ENCODE data around the gene TMEM38B. TPM values are rescaled to one million over a fixed set of nuclear protein-coding genes. Genes with fewer than 3 reads are reported as not detected.
"Not testable (repeated sequence)": the region's sequence is repeated elsewhere in the genome, so short reads cannot be mapped to it uniquely, and the experiment has no call there.

Gene TMEM38B
- total and polyA plus RNA-seq, 2 donors (not counting 3 experiments of a cell fraction or from before 2014, with no cell fraction given), result 4.2 to 7.7 TPM

DNA sequence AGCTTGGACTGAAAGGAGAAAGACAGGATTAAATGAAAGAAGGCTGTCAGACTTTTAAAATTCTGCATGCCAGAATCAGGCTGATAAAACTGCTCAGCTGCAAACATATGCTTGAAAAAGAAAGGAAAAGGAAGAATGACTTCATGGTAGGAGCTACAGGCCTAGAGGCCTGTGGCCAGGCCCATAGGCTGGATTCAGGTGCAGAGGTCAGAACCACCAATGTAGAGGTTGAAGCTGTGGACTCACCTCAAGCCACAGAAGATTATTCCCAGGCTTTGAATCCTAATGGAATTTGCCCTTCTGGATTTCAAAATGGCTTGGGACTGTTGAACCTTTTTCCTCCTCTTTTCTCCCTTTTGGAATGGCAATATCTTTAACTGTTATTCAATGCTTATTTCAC, 47.7 kb downstream of the TMEM38B start:
- Histone ChIP-seq H2AFZ (ENCODE audit: low read depth, low read length) (no peak overlapping the region), H3K9ac (replicated peaks; ENCODE audit: extremely low read depth, insufficient read depth, low read length) (no peak overlapping the region), H3K27ac (ENCODE audit: insufficient read depth, low read depth, low read length) (no peak overlapping the region), H3K4me3 (replicated peaks in 1 of 3; ENCODE audit: insufficient read depth in 1 of 3, low read depth in 1 of 3, low read length in 3 of 3) (no peak overlapping the region), H4K20me1 (replicated peaks; ENCODE audit: control insufficient read depth, extremely low read depth, insufficient read depth, low read length) (no peaks in the 10 kb centered on the region), H3K27me3 (ENCODE audit: control insufficient read depth in 2 of 2, insufficient read depth in 2 of 2, low read length in 2 of 2) (no peaks in the 10 kb centered on the region), H3K4me2 (ENCODE audit: insufficient read depth, low read length) (no peak overlapping the region), H3K79me2 (ENCODE audit: control insufficient read depth, insufficient read depth, low read length) (no peaks in the 10 kb centered on the region), H3K4me1 (ENCODE audit: control insufficient read depth, extremely low read depth, insufficient read depth, low read length) (no peaks in the 10 kb centered on the region), H3K9me1 (replicated peaks; ENCODE audit: control insufficient read depth, extremely low read depth, insufficient read depth, low read length) (no peaks in the 10 kb centered on the region), H3K9me3 (replicated peaks; ENCODE audit: control insufficient read depth, insufficient read depth, low read length) (no peaks in the 10 kb centered on the region), H3K36me3 (ENCODE audit: control insufficient read depth in 2 of 2, extremely low read depth in 1 of 2, insufficient read depth in 2 of 2, low read length in 2 of 2) (no peaks in the 10 kb centered on the region)
- POLR2A ChIA-PET, result no interaction called here
- TF ChIP-seq EZH2 (IDR thresholded peaks at IDR 0.05; ENCODE audit: borderline replicate concordance, low read depth, low read length, severe bottlenecking) (no peak), POLR2A (IDR thresholded peaks at IDR 0.05; ENCODE audit: low read depth, low read length) (no peak), MYC (IDR thresholded peaks at IDR 0.05; ENCODE audit: low read depth, low read length) (no peak), GATA2 (IDR thresholded peaks at IDR 0.05; ENCODE audit: insufficient read depth, insufficient read length, low read depth, low read length) (no peak), JUN (IDR thresholded peaks at IDR 0.05; ENCODE audit: borderline replicate concordance, insufficient read depth, insufficient read length, low read depth) (no peak), POLR2AphosphoS5 (IDR thresholded peaks at IDR 0.05; ENCODE audit: insufficient read depth, low read depth, low read length) (no peak), FOS (IDR thresholded peaks at IDR 0.05; ENCODE audit: borderline replicate concordance, insufficient read depth, low read length) (no peak)
- TF ChIP-seq, protein P1, sequence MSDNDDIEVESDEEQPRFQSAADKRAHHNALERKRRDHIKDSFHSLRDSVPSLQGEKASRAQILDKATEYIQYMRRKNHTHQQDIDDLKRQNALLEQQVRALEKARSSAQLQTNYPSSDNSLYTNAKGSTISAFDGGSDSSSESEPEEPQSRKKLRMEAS (IDR thresholded peaks at IDR 0.05; ENCODE audit: insufficient read depth, insufficient read length), result no peak
- TF ChIP-seq, protein P2, sequence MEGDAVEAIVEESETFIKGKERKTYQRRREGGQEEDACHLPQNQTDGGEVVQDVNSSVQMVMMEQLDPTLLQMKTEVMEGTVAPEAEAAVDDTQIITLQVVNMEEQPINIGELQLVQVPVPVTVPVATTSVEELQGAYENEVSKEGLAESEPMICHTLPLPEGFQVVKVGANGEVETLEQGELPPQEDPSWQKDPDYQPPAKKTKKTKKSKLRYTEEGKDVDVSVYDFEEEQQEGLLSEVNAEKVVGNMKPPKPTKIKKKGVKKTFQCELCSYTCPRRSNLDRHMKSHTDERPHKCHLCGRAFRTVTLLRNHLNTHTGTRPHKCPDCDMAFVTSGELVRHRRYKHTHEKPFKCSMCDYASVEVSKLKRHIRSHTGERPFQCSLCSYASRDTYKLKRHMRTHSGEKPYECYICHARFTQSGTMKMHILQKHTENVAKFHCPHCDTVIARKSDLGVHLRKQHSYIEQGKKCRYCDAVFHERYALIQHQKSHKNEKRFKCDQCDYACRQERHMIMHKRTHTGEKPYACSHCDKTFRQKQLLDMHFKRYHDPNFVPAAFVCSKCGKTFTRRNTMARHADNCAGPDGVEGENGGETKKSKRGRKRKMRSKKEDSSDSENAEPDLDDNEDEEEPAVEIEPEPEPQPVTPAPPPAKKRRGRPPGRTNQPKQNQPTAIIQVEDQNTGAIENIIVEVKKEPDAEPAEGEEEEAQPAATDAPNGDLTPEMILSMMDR (IDR thresholded peaks at IDR 0.05; ENCODE audit: extremely low read depth in 1 of 2, insufficient read depth in 1 of 2, low read depth in 1 of 2, low read length in 2 of 2), result no peak
- CTCF ChIA-PET, result interaction anchor here (2.8 kb wide), 1 partner anchor 24 kb away, joined by 7 read pairs; no protein-coding TSS in a partner anchor
- BruUV-seq (replicated peaks), result no TSS peak
- no peak for FAIRE-seq
- intact Hi-C loops (cut with micrococcal nuclease) (no loop called here), dilution Hi-C loops (cut with MboI; ENCODE audit: extremely low pct_ligation_motif_present, low sequenced_read_pairs) (no loop called here)
- no peak for DNase-seq (ENCODE audit: low read depth, low spot score)

- H3K36me3 ChIP-seq (ENCODE audit: control insufficient read depth in 2 of 2, extremely low read depth in 1 of 2, insufficient read depth in 2 of 2, low read length in 2 of 2); H3K27me3 ChIP-seq (ENCODE audit: control insufficient read depth in 2 of 2, insufficient read depth in 2 of 2, low read length in 2 of 2); dilution Hi-C loops (cut with MboI; ENCODE audit: extremely low pct_ligation_motif_present, low sequenced_read_pairs); H2AFZ ChIP-seq (ENCODE audit: low read depth, low read length); H3K79me2 ChIP-seq (ENCODE audit: control insufficient read depth, insufficient read depth, low read length); FAIRE-seq; DNase-seq (ENCODE audit: low read depth, low spot score); POLR2A ChIA-PET; H3K4me3 ChIP-seq (replicated peaks in 1 of 3; ENCODE audit: insufficient read depth in 1 of 3, low read depth in 1 of 3, low read length in 3 of 3); H3K9me3 ChIP-seq (replicated peaks; ENCODE audit: control insufficient read depth, insufficient read depth, low read length); H3K9ac ChIP-seq (replicated peaks; ENCODE audit: extremely low read depth, insufficient read depth, low read length); H4K20me1 ChIP-seq (replicated peaks; ENCODE audit: control insufficient read depth, extremely low read depth, insufficient read depth, low read length); H3K4me1 ChIP-seq (ENCODE audit: control insufficient read depth, extremely low read depth, insufficient read depth, low read length); H3K9me1 ChIP-seq (replicated peaks; ENCODE audit: control insufficient read depth, extremely low read depth, insufficient read depth, low read length); H3K27ac ChIP-seq (ENCODE audit: insufficient read depth, low read depth, low read length); CTCF ChIA-PET; BruUV-seq (replicated peaks); H3K4me2 ChIP-seq (ENCODE audit: insufficient read depth, low read length); intact Hi-C loops (cut with micrococcal nuclease): not testable (repeated sequence)
These were observed 53.0 kb downstream of the TMEM38B start for GRCh38 chr9:105747325-105747724.
